Left forelimb (tissue), 1 donor: ENCODE data around the gene BAIAP3.

Source experiments
- DNase-seq: peaks from one replicate; pipeline ENCODE4 v3.0.0-alpha.2; 2018; ENCODE audit warnings: low spot score

Gene BAIAP3

GRCh38 chr16:1371054-1371978, 37.9 kb downstream of the BAIAP3 start:
- no peak for DNase-seq

- DNase-seq: peak; percentile 48
These were observed 39.0 kb downstream of the BAIAP3 start for GRCh38 chr16:1372292-1372950.

- no peak for DNase-seq
These were observed 41.2 kb downstream of the BAIAP3 start for GRCh38 chr16:1374418-1375297.

GRCh38 chr16:1375298-1375640, 41.8 kb downstream of the BAIAP3 start:
- DNase-seq: no peak

GRCh38 chr16:1375741-1376410, 42.4 kb downstream of the BAIAP3 start:
- DNase-seq: no peak

- DNase-seq: no peak
These were observed 44.1 kb downstream of the BAIAP3 start for GRCh38 chr16:1377406-1378010.

- DNase-seq: peak; percentile 61
These were observed 44.8 kb downstream of the BAIAP3 start for GRCh38 chr16:1378087-1378803.

GRCh38 chr16:1378804-1379303, 45.4 kb downstream of the BAIAP3 start:
- DNase-seq: peak; percentile 64

- no peak for DNase-seq
These were observed 46.0 kb downstream of the BAIAP3 start for GRCh38 chr16:1379304-1380076.

GRCh38 chr16:1380195-1380594, 46.8 kb downstream of the BAIAP3 start:
- no peak for DNase-seq

- no peak for DNase-seq
These were observed 48.4 kb downstream of the BAIAP3 start for GRCh38 chr16:1381612-1382406.

- no peak for DNase-seq
These were observed 50.1 kb downstream of the BAIAP3 start for GRCh38 chr16:1383556-1383955.

- peak; percentile 49 for DNase-seq
These were observed 51.8 kb downstream of the BAIAP3 start for GRCh38 chr16:1385232-1385631.

- DNase-seq: peak; percentile 65
These were observed 53.9 kb downstream of the BAIAP3 start for GRCh38 chr16:1387331-1387730.

- no peak for DNase-seq
These were observed 56.3 kb downstream of the BAIAP3 start for GRCh38 chr16:1389762-1390161.

- DNase-seq: peak; percentile 61
These were observed 56.9 kb downstream of the BAIAP3 start for GRCh38 chr16:1390239-1390779.

- no peak for DNase-seq
These were observed 59.4 kb downstream of the BAIAP3 start for GRCh38 chr16:1392826-1393225.

- no peak for DNase-seq
These were observed 60.2 kb downstream of the BAIAP3 start for GRCh38 chr16:1393613-1394176.
